Thoracic aorta (tissue), 2 donors: ENCODE results near the gene ZFAND3. TPM values are rescaled to one million over a fixed set of nuclear protein-coding genes. Genes with fewer than 3 reads are reported as not detected.

Experiments
- ATAC-seq: fragments of 150-250 bp; one replicate; pipeline ENCODE4 v1.8.0; 2017; ENCODE audit warnings: low read depth; ENCODE audit not compliant: insufficient number of reproducible peaks, low FRiP score
- DNase-seq: peaks from one replicate; pipeline ENCODE4 v3.0.0-alpha.2; 2020; ENCODE audit warnings: low spot score
- H3K27ac ChIP-seq, 2 donors: fragments of 200-600 bp; sonication (generic); 1 replicate in 1 of 2; 2 replicates in 1 of 2; pipeline ENCODE4 v1.5.1; 2016; ENCODE audit warnings: mild to moderate bottlenecking in 2 of 2, moderate library complexity in 2 of 2
- H3K27me3 ChIP-seq: fragments of 200-600 bp; sonication (generic); replicated peaks from 2 replicates; pipeline ENCODE4 v1.6.0; 2016; ENCODE audit warnings: mild to moderate bottlenecking; ENCODE audit not compliant: insufficient read depth
- H3K36me3 ChIP-seq: fragments of 200-600 bp; sonication (generic); one replicate; pipeline ENCODE4 v1.5.1; 2016
- H3K4me1 ChIP-seq, 2 donors: fragments of 200-600 bp; sonication (generic); 1 replicate in 1 of 2; 2 replicates in 1 of 2; pipeline versions ENCODE4 v1.5.1 to v1.6.0; 2016; ENCODE audit warnings: low read depth in 2 of 2, mild to moderate bottlenecking in 1 of 2; ENCODE audit not compliant: control insufficient read depth in 1 of 2
- H3K4me3 ChIP-seq: fragments of 200-600 bp; sonication (generic); 2 replicates; pipeline ENCODE4 v1.5.1; 2016; ENCODE audit warnings: mild to moderate bottlenecking
- H3K9me3 ChIP-seq: fragments of 200-600 bp; sonication (generic); 2 replicates; pipeline ENCODE4 v1.5.1; 2016
- CTCF ChIP-seq: fragments of 200-600 bp; sonication (generic); IDR thresholded peaks from one replicate; pipeline ENCODE4 v1.5.1; 2019; ENCODE audit warnings: antibody characterized with exemption
- total RNA-seq, 2 donors: library from RNA; depleted of rRNA; stranded (reverse); fragments of >200 nt; gene quantifications; one replicate each; pipeline versions ENCODE4 v1.1.0 to v1.2.3, GENCODE V29; 2016

Gene ZFAND3
- total RNA-seq, 2 donors from 2014 or later, result 45.4 to 56.2 TPM

GRCh38 chr6:38179794-38180430 is 360.4 kb downstream of the ZFAND3 start:
- TF ChIP-seq CTCF, result no peak
- no peak overlapping the region for H3K4me3 ChIP-seq
- H3K36me3 ChIP-seq, result no peaks in the 10 kb centered on the region
- ATAC-seq (no peak), DNase-seq (no peak)
- no peaks in the 10 kb centered on the region for H3K9me3 ChIP-seq
- no peaks in the 10 kb centered on the region for H3K27me3 ChIP-seq
- H3K27ac ChIP-seq, result no peak overlapping the region
- no peaks in the 10 kb centered on the region for H3K4me1 ChIP-seq

DNA sequence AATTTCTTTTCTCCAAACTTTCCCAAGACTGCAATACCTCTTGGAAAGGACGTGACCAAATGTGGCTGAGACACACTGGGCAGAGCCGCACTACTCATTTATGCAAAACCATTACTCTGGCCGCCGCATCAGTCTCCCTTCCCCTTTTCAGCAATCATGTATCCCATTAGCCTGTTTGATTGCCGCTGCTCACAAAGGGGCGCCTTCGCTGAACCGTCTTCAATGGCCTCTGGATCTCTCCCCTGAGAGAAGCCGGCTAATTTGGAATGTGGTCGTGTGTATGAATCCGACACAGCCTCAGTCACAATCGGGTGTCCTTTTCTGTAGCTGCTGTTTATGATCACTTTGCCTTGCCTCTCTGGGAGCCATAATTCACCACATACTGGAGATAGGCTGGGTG is 361.1 kb downstream of the ZFAND3 start:
- no peaks in the 10 kb centered on the region for H3K9me3 ChIP-seq
- no peak for DNase-seq
- H3K4me3 ChIP-seq, result no peak overlapping the region
- H3K27me3 ChIP-seq, result no peaks in the 10 kb centered on the region
- no peaks in the 10 kb centered on the region for H3K4me1 ChIP-seq
- TF ChIP-seq CTCF, result no peak
- no peaks in the 10 kb centered on the region for H3K36me3 ChIP-seq
- no peak overlapping the region for H3K27ac ChIP-seq
- ATAC-seq, result no peak

GRCh38 chr6:38182426-38182825 is 362.9 kb downstream of the ZFAND3 start:
- Histone ChIP-seq H3K4me3 (no peak overlapping the region), H3K27me3 (no peaks in the 10 kb centered on the region), H3K36me3 (no peaks in the 10 kb centered on the region), H3K9me3 (no peaks in the 10 kb centered on the region), H3K27ac (no peak overlapping the region), H3K4me1 (no peaks in the 10 kb centered on the region)
- TF ChIP-seq CTCF, result no peak
- no peak for ATAC-seq
- no peak for DNase-seq

DNA sequence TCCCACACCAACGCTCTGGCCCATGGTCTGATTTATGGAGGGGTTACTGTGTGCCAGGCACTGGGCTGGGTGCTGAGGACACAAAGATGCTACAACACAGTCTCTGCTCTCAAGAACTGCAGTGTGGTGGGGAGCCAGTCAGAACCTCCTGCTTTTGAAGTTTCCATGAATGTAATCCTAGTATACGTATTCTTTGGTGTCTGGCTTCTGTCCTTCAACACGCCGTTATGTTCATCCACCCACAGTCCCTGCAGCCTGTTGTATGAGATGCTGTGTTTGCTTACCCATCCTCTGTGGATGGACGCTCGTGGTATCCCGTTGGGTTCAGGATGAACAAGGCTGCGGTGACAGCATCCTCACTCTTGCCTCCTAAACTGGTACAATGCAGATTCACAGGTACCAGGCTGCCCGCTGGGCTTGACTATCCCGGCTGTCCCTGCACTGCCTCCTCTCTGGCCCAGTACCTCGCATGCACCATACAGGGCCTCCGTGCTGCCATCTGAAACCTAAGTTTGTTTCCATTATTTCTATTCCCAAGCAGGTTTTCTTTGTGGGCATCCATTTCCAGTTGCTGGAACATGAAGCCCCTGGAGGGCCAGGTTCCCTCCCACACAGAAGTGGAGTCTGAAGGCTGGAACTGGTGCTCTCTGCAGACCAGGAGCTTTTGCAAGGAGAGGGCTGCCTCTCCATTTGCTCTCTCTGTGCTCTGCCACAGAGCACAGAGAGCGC is 364.5 kb downstream of the ZFAND3 start:
- no peaks in the 10 kb centered on the region for H3K4me1 ChIP-seq
- H3K27ac ChIP-seq, result no peak overlapping the region
- H3K27me3 ChIP-seq, result no peaks in the 10 kb centered on the region
- H3K4me3 ChIP-seq, result no peak overlapping the region
- DNase-seq (no peak), ATAC-seq (no peak)
- H3K9me3 ChIP-seq, result no peaks in the 10 kb centered on the region
- H3K36me3 ChIP-seq, result no peaks in the 10 kb centered on the region
- TF ChIP-seq CTCF, result no peak

GRCh38 chr6:38184585-38185080 is 365.1 kb downstream of the ZFAND3 start:
- no peak for TF ChIP-seq CTCF
- no peak for ATAC-seq
- Histone ChIP-seq H3K4me1 (no peaks in the 10 kb centered on the region), H3K27me3 (no peaks in the 10 kb centered on the region), H3K4me3 (no peak overlapping the region), H3K27ac (no peak overlapping the region), H3K9me3 (no peaks in the 10 kb centered on the region), H3K36me3 (no peaks in the 10 kb centered on the region)
- no peak for DNase-seq
